Peyer's patch (tissue), 4 donors: Measurements from ENCODE around the gene PROK1. TPM values are rescaled to one million over a fixed set of nuclear protein-coding genes. Genes with fewer than 3 reads are reported as not detected.
A peak's percentile ranks its signal among the peaks of the same experiment; 100 is the strongest.
"Not testable (repeated sequence)": the region's sequence is repeated elsewhere in the genome, so short reads cannot be mapped to it uniquely, and the experiment has no call there.

Source experiments
- DNase-seq, 3 donors: peaks; one replicate each; pipeline ENCODE4 v3.0.0-alpha.2; 2017 to 2019
- H3K27ac ChIP-seq, 4 donors: fragments of 200-600 bp; sonication (generic); one replicate each; pipeline ENCODE4 v1.5.1; 2016 to 2019
- H3K27me3 ChIP-seq, 2 donors: fragments of 200-600 bp; sonication (generic); one replicate each; pipeline ENCODE4 v1.5.1; 2019
- H3K36me3 ChIP-seq, 3 donors: fragments of 200-600 bp; sonication (generic); one replicate each; pipeline ENCODE4 v1.5.1; 2016 to 2019
- H3K4me1 ChIP-seq, 4 donors: fragments of 200-600 bp; sonication (generic); one replicate each; pipeline ENCODE4 v1.5.1; 2016 to 2019
- H3K4me3 ChIP-seq, 4 donors: fragments of 200-600 bp; sonication (generic); 1 replicate in 3 of 4; 2 replicates in 1 of 4; pipeline ENCODE4 v1.5.1; 2016 to 2019; ENCODE audit warnings: mild to moderate bottlenecking in 1 of 4
- H3K9me3 ChIP-seq, 4 donors: fragments of 200-600 bp; sonication (generic); one replicate each; pipeline ENCODE4 v1.5.1; 2016 to 2019; ENCODE audit warnings: mild to moderate bottlenecking in 1 of 4
- POLR2A ChIP-seq, 2 donors: fragments of 450-650 bp; IDR thresholded peaks; one replicate each; pipeline ENCODE4 v1.5.1; 2017; ENCODE audit warnings: antibody characterized with exemption in 2 of 2, mild to moderate bottlenecking in 2 of 2, moderate library complexity in 2 of 2
- total RNA-seq, 4 donors: library from RNA; depleted of rRNA; stranded (reverse); fragments of >200 nt; gene quantifications; one replicate each; pipeline ENCODE4 v1.1.0, GENCODE V29; 2016
- TF ChIP-seq, protein P1 (sequence below), 6 experiments: fragments of 450-650 bp in 4 of 6; fragments of 200-600 bp in 2 of 6; sonication (generic) in 1 of 6; IDR thresholded peaks; one replicate each; pipeline ENCODE4 v1.5.1; 2017 to 2019; ENCODE audit warnings: antibody characterized with exemption in 6 of 6, mild to moderate bottlenecking in 3 of 6, moderate library complexity in 1 of 6

The PROK1 gene
- total RNA-seq, 4 donors from 2014 or later, result not detected

DNA sequence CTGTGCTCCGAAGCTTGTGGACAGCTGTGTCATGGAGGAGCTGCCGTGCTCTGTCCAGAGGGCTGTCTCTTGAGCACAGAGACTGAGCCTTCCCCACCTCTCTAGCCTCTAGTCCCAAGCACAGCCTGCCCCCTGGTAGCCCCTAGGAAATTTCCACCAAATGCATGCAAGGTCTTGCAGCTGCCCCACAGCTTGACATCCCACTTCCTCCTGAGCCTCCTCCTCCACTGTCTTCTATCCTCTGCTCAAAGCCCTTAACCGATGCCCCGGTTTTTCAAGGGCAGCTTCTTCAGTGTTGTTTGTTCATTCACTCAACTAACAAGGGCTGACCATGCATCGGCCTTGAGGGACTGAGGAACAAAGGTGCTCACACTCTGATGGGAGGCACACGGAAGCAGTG is 20.6 kb upstream of the PROK1 start:
- no peaks in the 10 kb centered on the region for H3K36me3 ChIP-seq
- H3K27ac ChIP-seq, result no peak overlapping the region
- no peaks in the 10 kb centered on the region for H3K27me3 ChIP-seq
- H3K4me1 ChIP-seq, result no peaks in the 10 kb centered on the region
- TF ChIP-seq POLR2A (IDR thresholded peaks at IDR 0.05), result no peak
- TF ChIP-seq, protein P1, sequence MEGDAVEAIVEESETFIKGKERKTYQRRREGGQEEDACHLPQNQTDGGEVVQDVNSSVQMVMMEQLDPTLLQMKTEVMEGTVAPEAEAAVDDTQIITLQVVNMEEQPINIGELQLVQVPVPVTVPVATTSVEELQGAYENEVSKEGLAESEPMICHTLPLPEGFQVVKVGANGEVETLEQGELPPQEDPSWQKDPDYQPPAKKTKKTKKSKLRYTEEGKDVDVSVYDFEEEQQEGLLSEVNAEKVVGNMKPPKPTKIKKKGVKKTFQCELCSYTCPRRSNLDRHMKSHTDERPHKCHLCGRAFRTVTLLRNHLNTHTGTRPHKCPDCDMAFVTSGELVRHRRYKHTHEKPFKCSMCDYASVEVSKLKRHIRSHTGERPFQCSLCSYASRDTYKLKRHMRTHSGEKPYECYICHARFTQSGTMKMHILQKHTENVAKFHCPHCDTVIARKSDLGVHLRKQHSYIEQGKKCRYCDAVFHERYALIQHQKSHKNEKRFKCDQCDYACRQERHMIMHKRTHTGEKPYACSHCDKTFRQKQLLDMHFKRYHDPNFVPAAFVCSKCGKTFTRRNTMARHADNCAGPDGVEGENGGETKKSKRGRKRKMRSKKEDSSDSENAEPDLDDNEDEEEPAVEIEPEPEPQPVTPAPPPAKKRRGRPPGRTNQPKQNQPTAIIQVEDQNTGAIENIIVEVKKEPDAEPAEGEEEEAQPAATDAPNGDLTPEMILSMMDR (IDR thresholded peaks at IDR 0.05), result no peak
- no peak overlapping the region for H3K4me3 ChIP-seq
- no peak for DNase-seq
- no peaks in the 10 kb centered on the region for H3K9me3 ChIP-seq

DNA sequence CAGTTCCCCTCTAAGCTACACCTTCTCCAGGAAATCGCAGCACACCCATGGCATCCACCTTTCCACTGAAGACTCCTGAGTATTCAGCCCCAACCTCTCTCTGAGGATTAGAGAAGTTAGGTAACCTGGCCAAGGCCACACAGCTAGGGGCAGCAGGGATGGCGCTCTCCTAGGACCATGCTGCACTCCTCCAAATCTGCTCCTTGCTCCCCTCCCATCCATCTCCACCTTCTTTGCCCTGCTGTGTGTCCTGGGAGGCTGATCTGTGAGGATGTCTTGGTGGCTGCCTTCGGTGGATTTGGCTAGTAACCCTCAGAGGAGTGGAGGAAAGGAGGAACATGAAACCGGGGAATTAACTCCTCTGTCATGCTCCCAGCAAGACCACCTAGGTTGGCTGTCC is 20.0 kb upstream of the PROK1 start:
- TF ChIP-seq, protein P1 (IDR thresholded peaks at IDR 0.05), result no peak
- no peak for TF ChIP-seq POLR2A (IDR thresholded peaks at IDR 0.05)
- H3K27ac ChIP-seq, result no peak overlapping the region
- H3K27me3 ChIP-seq, result no peaks in the 10 kb centered on the region
- H3K4me1 ChIP-seq, result no peaks in the 10 kb centered on the region
- no peak for DNase-seq
- H3K36me3 ChIP-seq, result no peaks in the 10 kb centered on the region
- no peak overlapping the region for H3K4me3 ChIP-seq
- H3K9me3 ChIP-seq, result no peaks in the 10 kb centered on the region

DNA sequence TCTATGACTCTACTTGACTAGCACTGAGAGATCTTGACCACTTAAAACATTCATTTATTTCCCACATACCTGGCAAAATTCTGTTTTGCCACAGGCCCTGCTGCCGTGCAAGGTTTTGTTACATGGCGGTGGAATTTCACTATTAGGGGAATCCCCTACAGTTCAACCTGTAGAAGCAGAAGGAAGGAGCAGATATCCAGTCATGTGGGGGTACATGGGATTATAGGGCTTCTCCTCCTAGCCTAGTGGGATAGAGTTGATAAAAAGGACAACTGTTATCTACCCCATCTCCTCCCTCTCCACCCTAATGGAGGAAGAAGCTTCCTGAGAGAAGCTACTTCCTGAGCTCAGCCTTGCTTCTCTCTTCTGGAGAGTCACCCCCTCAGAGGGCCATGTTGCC is 17.7 kb upstream of the PROK1 start:
- Histone ChIP-seq H3K9me3 (no peaks in the 10 kb centered on the region), H3K36me3 (no peaks in the 10 kb centered on the region), H3K4me1 (no peaks in the 10 kb centered on the region), H3K27ac (no peak overlapping the region), H3K4me3 (no peak overlapping the region), H3K27me3 (no peaks in the 10 kb centered on the region)
- no peak for DNase-seq
- no peak for TF ChIP-seq POLR2A (IDR thresholded peaks at IDR 0.05)
- TF ChIP-seq, protein P1 (IDR thresholded peaks at IDR 0.05), result no peak

DNA sequence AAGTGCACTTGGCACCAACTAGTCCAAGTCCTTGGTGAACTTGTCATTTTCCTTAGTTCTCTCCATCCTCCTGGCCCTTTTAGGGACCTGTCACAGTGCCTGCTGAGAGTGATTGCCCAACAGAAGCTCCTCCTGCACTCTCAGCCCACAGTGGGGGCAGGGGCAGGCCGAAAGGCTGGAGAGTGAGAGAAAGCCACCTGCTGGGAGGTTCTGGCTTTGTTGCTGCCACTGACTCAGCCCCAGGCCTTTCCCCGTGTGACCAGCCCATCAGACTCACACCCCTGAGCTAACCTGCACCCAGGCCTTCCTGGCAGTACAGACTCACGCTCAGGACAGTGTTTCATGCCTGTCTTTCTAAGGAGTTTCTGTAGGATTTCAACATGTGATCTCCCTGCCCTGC is 17.1 kb upstream of the PROK1 start:
- no peaks in the 10 kb centered on the region for H3K27me3 ChIP-seq
- no peak overlapping the region for H3K4me3 ChIP-seq
- TF ChIP-seq POLR2A (IDR thresholded peaks at IDR 0.05), result no peak
- TF ChIP-seq, protein P1 (IDR thresholded peaks at IDR 0.05), result peak in 1 of 6 experiments; percentile 12
- no peaks in the 10 kb centered on the region for H3K36me3 ChIP-seq
- no peak for DNase-seq
- no peaks in the 10 kb centered on the region for H3K9me3 ChIP-seq
- no peak overlapping the region for H3K27ac ChIP-seq
- no peaks in the 10 kb centered on the region for H3K4me1 ChIP-seq

DNA sequence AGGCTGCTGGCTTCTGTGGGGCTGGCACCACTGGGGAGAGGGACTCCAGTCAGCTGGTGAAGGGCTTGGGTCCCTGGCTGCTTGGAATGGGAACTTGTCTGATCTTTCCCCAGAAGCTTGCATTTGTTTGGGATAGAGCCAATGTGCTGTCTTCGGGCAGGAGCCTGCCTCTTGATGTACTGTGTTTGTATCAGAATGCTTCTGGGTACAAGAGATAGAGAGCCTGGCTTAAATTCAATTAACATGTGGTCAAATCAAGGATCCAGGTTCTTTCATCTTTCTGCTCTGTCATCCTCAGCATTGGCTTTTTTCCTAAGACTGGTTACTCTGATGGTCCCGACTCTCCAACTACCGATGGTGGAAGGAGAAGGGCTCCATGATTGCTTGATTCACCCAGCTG is 16.0 kb upstream of the PROK1 start:
- Histone ChIP-seq H3K4me1 (no peaks in the 10 kb centered on the region), H3K4me3 (no peak overlapping the region), H3K27me3 (no peaks in the 10 kb centered on the region), H3K9me3 (no peaks in the 10 kb centered on the region), H3K36me3 (no peaks in the 10 kb centered on the region), H3K27ac (no peak overlapping the region)
- no peak for TF ChIP-seq POLR2A (IDR thresholded peaks at IDR 0.05)
- TF ChIP-seq, protein P1 (IDR thresholded peaks at IDR 0.05), result no peak
- DNase-seq, result no peak

DNA sequence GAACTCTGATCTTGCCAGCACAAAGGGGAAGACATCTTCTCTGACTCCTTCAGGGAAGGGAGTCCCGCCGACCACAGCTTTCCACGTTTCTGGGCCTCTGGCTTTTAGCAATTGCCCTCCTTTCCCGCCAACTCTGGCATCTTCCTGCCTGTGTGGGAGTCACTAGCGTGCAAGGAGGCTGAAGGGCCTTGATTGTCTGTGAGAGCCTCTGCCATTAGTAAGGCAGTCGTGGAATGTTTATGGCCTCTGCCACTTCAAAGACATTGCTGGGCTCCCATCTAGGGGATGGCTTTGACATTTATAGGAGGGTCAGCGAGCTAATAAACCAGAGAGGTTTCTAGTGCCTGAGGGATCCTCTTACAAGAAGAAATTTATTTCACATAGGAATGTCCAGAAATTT is 14.3 kb upstream of the PROK1 start:
- Histone ChIP-seq H3K4me1 (no peaks in the 10 kb centered on the region), H3K9me3 (no peaks in the 10 kb centered on the region), H3K27ac (no peak overlapping the region), H3K36me3 (no peaks in the 10 kb centered on the region), H3K4me3 (no peak overlapping the region), H3K27me3 (no peaks in the 10 kb centered on the region)
- no peak for DNase-seq
- no peak for TF ChIP-seq POLR2A (IDR thresholded peaks at IDR 0.05)
- TF ChIP-seq, protein P1 (IDR thresholded peaks at IDR 0.05), result no peak

DNA sequence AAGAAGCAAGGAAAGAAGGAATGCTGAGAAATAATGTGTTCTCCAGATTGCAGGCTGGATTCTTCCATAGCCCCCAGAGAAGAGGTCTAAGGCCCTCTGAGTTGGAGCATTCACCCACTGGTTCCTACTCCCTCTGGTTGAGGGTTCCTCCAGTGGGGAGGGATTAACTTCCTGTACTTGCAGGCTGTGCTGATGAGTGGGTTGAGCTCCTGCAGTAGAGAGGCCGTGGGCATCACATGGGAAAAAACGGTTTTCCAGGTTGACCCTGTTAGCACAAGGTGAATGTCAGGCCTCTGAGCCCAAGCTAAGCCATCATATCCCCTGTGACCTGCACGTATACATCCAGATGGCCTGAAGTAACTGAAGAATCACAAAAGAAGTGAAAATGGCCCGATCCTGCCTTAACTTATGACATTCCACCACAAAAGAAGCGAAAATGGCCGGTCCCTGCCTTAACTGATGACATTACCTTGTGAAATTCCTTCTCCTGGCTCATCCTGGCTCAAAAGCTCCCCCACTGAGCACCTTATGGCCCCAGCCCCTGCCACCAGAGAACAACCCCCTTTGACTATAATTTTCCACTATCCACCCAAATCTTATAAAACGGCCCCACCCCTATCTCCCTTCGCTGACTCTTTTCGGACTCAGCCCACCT is 13.2 kb upstream of the PROK1 start:
- H3K36me3 ChIP-seq, H3K9me3 ChIP-seq, H3K4me3 ChIP-seq, H3K4me1 ChIP-seq, DNase-seq, H3K27me3 ChIP-seq, H3K27ac ChIP-seq: not testable (repeated sequence)
